GM12892 (cell line): ENCODE results near the gene ANXA6.

Source experiments
- POLR2A ChIP-seq: IDR thresholded peaks from 2 replicates; pipeline ENCODE4 v1.6.1; 2011; ENCODE audit warnings: low read depth, low read length, control low read depth
- POLR2AphosphoS5 ChIP-seq: IDR thresholded peaks from 2 replicates; pipeline ENCODE4 v1.6.1; 2011; ENCODE audit warnings: low read depth, low read length, control low read depth
- TAF1 ChIP-seq: IDR thresholded peaks from 2 replicates; pipeline ENCODE4 v1.6.1; 2011; ENCODE audit warnings: low read depth, mild to moderate bottlenecking, control low read depth, low read length, borderline replicate concordance

GRCh38 chr5:151122828-151123227 lies 34.8 kb downstream of the ANXA6 start:
- TF ChIP-seq TAF1 (no peak), POLR2A (no peak), POLR2AphosphoS5 (no peak)
